ENCODE data around the gene BIRC2. TPM values are rescaled to one million over a fixed set of nuclear protein-coding genes. Genes with fewer than 3 reads are reported as not detected.

Gene BIRC2
- total RNA-seq, 2 experiments from 2014 or later = 107 to 109 TPM

GRCh38 chr11:102341844-102342318 is 5.1 kb upstream of the BIRC2 start:
- Histone ChIP-seq H3K27me3 (ENCODE audit: control insufficient read depth in 1 of 2, insufficient read depth in 2 of 2, low read length in 2 of 2) (no peaks in the 10 kb centered on the region), H3K4me3 (ENCODE audit: low read length) (no peak overlapping the region), H3K4me1 (ENCODE audit: insufficient read depth, low read length) (peaks cover 9% of the 10 kb centered on the region), H3K27ac (ENCODE audit: low read depth in 1 of 2, low read length in 2 of 2) (no peak overlapping the region), H3K36me3 (ENCODE audit: insufficient read depth, low read length) (peaks cover 23% of the 10 kb centered on the region), H3K9me3 (ENCODE audit: control insufficient read depth in 1 of 2, insufficient read depth in 1 of 2, low read length in 2 of 2) (no peaks in the 10 kb centered on the region)
- Mint-ChIP-seq H3K27ac (peak overlapping the region; percentile 14), H3K4me3 (peak overlapping the region; percentile 28), H3K9me3 (no peaks in the 10 kb centered on the region), H3K4me1 (ENCODE audit: low read depth) (peaks cover 18% of the 10 kb centered on the region), H3K27me3 (no peaks in the 10 kb centered on the region), H3K36me3 (ENCODE audit: low read depth) (peaks cover 34% of the 10 kb centered on the region)
- TF ChIP-seq, protein P1, sequence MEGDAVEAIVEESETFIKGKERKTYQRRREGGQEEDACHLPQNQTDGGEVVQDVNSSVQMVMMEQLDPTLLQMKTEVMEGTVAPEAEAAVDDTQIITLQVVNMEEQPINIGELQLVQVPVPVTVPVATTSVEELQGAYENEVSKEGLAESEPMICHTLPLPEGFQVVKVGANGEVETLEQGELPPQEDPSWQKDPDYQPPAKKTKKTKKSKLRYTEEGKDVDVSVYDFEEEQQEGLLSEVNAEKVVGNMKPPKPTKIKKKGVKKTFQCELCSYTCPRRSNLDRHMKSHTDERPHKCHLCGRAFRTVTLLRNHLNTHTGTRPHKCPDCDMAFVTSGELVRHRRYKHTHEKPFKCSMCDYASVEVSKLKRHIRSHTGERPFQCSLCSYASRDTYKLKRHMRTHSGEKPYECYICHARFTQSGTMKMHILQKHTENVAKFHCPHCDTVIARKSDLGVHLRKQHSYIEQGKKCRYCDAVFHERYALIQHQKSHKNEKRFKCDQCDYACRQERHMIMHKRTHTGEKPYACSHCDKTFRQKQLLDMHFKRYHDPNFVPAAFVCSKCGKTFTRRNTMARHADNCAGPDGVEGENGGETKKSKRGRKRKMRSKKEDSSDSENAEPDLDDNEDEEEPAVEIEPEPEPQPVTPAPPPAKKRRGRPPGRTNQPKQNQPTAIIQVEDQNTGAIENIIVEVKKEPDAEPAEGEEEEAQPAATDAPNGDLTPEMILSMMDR (IDR thresholded peaks at IDR 0.05) = peak; percentile 75
- intact Hi-C loops (cut with DNase I, micrococcal nuclease) = loop anchor here (1.0 to 10.0 kb wide), 7 partner anchors 53 to 599 kb away; no protein-coding TSS in a partner anchor
- ChIA-PET POLR2A (interaction anchor here (0.7 to 2.0 kb wide), 14 partner anchors 18 to 325 kb away, joined by 3 to 12 read pairs (median 5); no protein-coding TSS in a partner anchor), CTCF (interaction anchor here (0.7 to 2.4 kb wide), 35 partner anchors 13 to 324 kb away, joined by 3 to 24 read pairs (median 5); no protein-coding TSS in a partner anchor)
- DNase-seq = peak; percentile 45 to 89 (median 66)
- peak; percentile 24 for ATAC-seq (ENCODE audit: poor library complexity)

DNA sequence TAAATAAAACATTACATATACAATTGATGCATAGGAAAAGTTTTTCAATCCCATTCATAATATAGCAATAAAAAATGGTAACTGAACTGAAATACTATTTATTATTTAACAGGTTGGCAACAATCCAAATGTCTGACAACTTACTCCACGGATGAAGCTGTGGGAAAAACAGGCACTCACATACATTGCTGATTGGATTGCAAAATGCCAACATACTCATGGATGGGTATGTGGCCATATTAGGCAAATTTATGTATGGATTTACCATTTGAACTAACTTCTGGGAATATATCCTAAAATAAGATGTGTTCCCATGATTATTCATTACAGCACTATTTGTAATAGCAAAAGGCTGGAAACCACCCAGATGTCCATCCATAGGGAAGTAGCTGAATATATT is 3.2 kb upstream of the BIRC2 start:
- DNase-seq (no peak), ATAC-seq (ENCODE audit: poor library complexity) (no peak)
- Mint-ChIP-seq H3K4me1 (ENCODE audit: low read depth) (peaks cover 30% of the 10 kb centered on the region), H3K36me3 (ENCODE audit: low read depth) (peaks cover 33% of the 10 kb centered on the region), H3K4me3 (no peak overlapping the region), H3K9me3 (no peaks in the 10 kb centered on the region), H3K27ac (no peak overlapping the region), H3K27me3 (no peaks in the 10 kb centered on the region)
- H3K27me3 ChIP-seq (ENCODE audit: control insufficient read depth in 1 of 2, insufficient read depth in 2 of 2, low read length in 2 of 2) = no peaks in the 10 kb centered on the region
- no peaks in the 10 kb centered on the region for H3K9me3 ChIP-seq (ENCODE audit: control insufficient read depth in 1 of 2, insufficient read depth in 1 of 2, low read length in 2 of 2)
- intact Hi-C loops (cut with DNase I, micrococcal nuclease) = loop anchor here (2.0 to 10.0 kb wide), 3 partner anchors 69 to 591 kb away; no protein-coding TSS in a partner anchor
- ChIA-PET CTCF (interaction anchor here (0.5 to 2.7 kb wide), 4 partner anchors 32 to 219 kb away, joined by 3 to 12 read pairs (median 4); no protein-coding TSS in a partner anchor), POLR2A (interaction anchor here (0.9 to 1.2 kb wide), 2 partner anchors 38 to 108 kb away, joined by 4 read pairs; no protein-coding TSS in a partner anchor)
- peaks cover 5% of the 10 kb centered on the region for H3K36me3 ChIP-seq (ENCODE audit: insufficient read depth, low read length)
- H3K27ac ChIP-seq (ENCODE audit: low read depth in 1 of 2, low read length in 2 of 2) = no peak overlapping the region
- TF ChIP-seq, protein P1 (IDR thresholded peaks at IDR 0.05) = no peak
- H3K4me3 ChIP-seq (ENCODE audit: low read length) = no peak overlapping the region
- peaks cover 9% of the 10 kb centered on the region for H3K4me1 ChIP-seq (ENCODE audit: insufficient read depth, low read length)

DNA sequence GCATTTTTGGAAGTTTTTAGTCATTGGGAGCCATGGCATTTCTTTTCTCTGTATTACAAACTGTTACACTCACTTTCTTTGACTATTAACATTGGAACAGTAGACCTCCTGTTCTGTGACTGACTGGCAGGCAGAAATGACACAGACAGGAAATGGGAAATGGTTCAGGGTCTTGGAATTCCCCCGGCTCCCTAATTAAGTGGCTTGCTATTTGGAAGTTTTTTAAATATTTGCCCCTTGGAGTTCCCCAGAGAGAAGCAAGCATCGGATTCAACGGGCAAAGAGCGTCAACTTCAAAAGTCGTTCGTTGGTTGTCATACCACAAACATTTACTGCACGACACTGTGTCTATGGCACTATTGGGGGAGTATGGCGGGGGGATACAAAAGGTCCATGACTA is 1.1 kb upstream of the BIRC2 start:
- Histone ChIP-seq H3K27me3 (ENCODE audit: control insufficient read depth in 1 of 2, insufficient read depth in 2 of 2, low read length in 2 of 2) (no peaks in the 10 kb centered on the region), H3K36me3 (ENCODE audit: insufficient read depth, low read length) (no peaks in the 10 kb centered on the region), H3K4me1 (ENCODE audit: insufficient read depth, low read length) (peaks cover 9% of the 10 kb centered on the region), H3K9me3 (ENCODE audit: control insufficient read depth in 1 of 2, insufficient read depth in 1 of 2, low read length in 2 of 2) (no peaks in the 10 kb centered on the region), H3K27ac (ENCODE audit: low read depth in 1 of 2, low read length in 2 of 2) (peak overlapping the region; percentile 95 to 96), H3K4me3 (ENCODE audit: low read length) (peak overlapping the region; percentile 65)
- Mint-ChIP-seq H3K27me3 (no peaks in the 10 kb centered on the region), H3K27ac (peak overlapping the region; percentile 100), H3K36me3 (ENCODE audit: low read depth) (peaks cover 40% of the 10 kb centered on the region), H3K4me3 (peak overlapping the region; percentile 98), H3K9me3 (no peaks in the 10 kb centered on the region), H3K4me1 (ENCODE audit: low read depth) (peaks cover 48% of the 10 kb centered on the region)
- intact Hi-C loops (cut with DNase I, micrococcal nuclease) = loop anchor here (1.0 to 10.0 kb wide), 8 partner anchors 15 to 589 kb away; partner anchors contain the start of genes BIRC3 (in 1 of the 2) and TMEM123 (in 1 of the 2)
- CTCF ChIA-PET = interaction anchor here (1.0 to 3.0 kb wide), 4 partner anchors 11 to 52 kb away, joined by 3 to 15 read pairs (median 8); no protein-coding TSS in a partner anchor
- POLR2A ChIA-PET = interaction anchor here (1.0 to 1.5 kb wide), 2 partner anchors 25 to 107 kb away, joined by 3 to 4 read pairs; partner anchors contain the start of gene TMEM123
- peak in 2 of 14 experiments; percentile 69 to 79 for DNase-seq
- TF ChIP-seq, protein P1 (IDR thresholded peaks at IDR 0.05) = no peak
- no peak for ATAC-seq (ENCODE audit: poor library complexity)
